Breast epithelium (tissue), 4 donors: ENCODE data around the gene CNPPD1. TPM values are rescaled to one million over a fixed set of nuclear protein-coding genes. Genes with fewer than 3 reads are reported as not detected.

Experiments
- DNase-seq, 2 donors: peaks; one replicate each; pipeline ENCODE4 v3.0.0-alpha.2; 2019; ENCODE audit warnings: low spot score in 2 of 2
- H3K27ac ChIP-seq, 2 donors: fragments of 200-600 bp; sonication (generic) in 1 of 2; one replicate each; pipeline ENCODE4 v1.5.1; 2016 to 2019; ENCODE audit warnings: mild to moderate bottlenecking in 1 of 2
- H3K27me3 ChIP-seq, 2 donors: fragments of 200-600 bp; sonication (generic) in 1 of 2; one replicate each; pipeline versions ENCODE4 v1.5.1 to v1.6.0; 2017 to 2019; ENCODE audit warnings: control low read depth in 1 of 2, mild to moderate bottlenecking in 1 of 2
- H3K36me3 ChIP-seq: fragments of 200-600 bp; one replicate; pipeline ENCODE4 v1.5.1; 2019
- H3K4me1 ChIP-seq, 2 donors: fragments of 200-600 bp; sonication (generic); one replicate each; pipeline ENCODE4 v1.5.1; 2016 to 2019; ENCODE audit warnings: control low read depth in 1 of 2
- H3K4me3 ChIP-seq, 3 donors: fragments of 200-600 bp; sonication (generic); 1 replicate in 2 of 3; 2 replicates in 1 of 3; pipeline ENCODE4 v1.5.1; 2016 to 2019; ENCODE audit warnings: mild to moderate bottlenecking in 3 of 3, moderate library complexity in 2 of 3
- H3K9me3 ChIP-seq, 2 donors: fragments of 200-600 bp; sonication (generic) in 1 of 2; one replicate each; pipeline ENCODE4 v1.5.1; 2016 to 2019; ENCODE audit warnings: control low read depth in 1 of 2
- CTCF ChIP-seq, 3 donors: fragments of 450-650 bp; IDR thresholded peaks; one replicate each; pipeline ENCODE4 v1.5.1; 2016 to 2017; ENCODE audit warnings: antibody characterized with exemption in 3 of 3, mild to moderate bottlenecking in 3 of 3, moderate library complexity in 3 of 3
- POLR2A ChIP-seq: fragments of 450-650 bp; IDR thresholded peaks from one replicate; pipeline ENCODE4 v1.6.1; 2016; ENCODE audit warnings: antibody characterized with exemption, mild to moderate bottlenecking, moderate library complexity
- POLR2AphosphoS5 ChIP-seq, 3 donors: sonication (generic); formaldehyde crosslinking; IDR thresholded peaks; one replicate each; pipeline ENCODE4 v1.6.1; 2017; ENCODE audit warnings: antibody characterized with exemption in 3 of 3
- intact Hi-C: fragments of 100-400 bp; cut with DNase I; formaldehyde crosslinking; loops from one replicate; pipeline ENCODE4 v1.15.1; 2023; ENCODE audit warnings: low total_unique reads
- total RNA-seq, 3 donors: library from RNA; depleted of rRNA; stranded (reverse); fragments of >200 nt; gene quantifications; one replicate each; pipeline ENCODE4 v1.1.0, GENCODE V29; 2016

The CNPPD1 gene
- total RNA-seq, 3 donors from 2014 or later = 37.0 to 60.3 (median 37.2) TPM

GRCh38 chr2:219169930-219170654, 6.6 kb downstream of the CNPPD1 start, which contains the start of gene SLC23A3:
Gene SLC23A3 (minus strand): TSS chr2:219170029. CDS start chr2:219169984, 45 bp downstream.
- Histone ChIP-seq H3K27ac (peak within 1 kb of the TSS in 1 of 2 donors; percentile 71), H3K9me3 (no peaks in the 10 kb centered on the region)

GRCh38 chr2:219168932-219169331, 7.8 kb downstream of the CNPPD1 start:
- no peak for DNase-seq
- intact Hi-C loops = no loop called here
- TF ChIP-seq POLR2A (no peak), CTCF (IDR thresholded peaks at IDR 0.05) (no peak), POLR2AphosphoS5 (IDR thresholded peaks at IDR 0.05) (no peak)

More at GRCh38 chr2:219169930-219170654, 6.6 kb downstream of the CNPPD1 start, which contains the start of gene SLC23A3:
- TF ChIP-seq POLR2AphosphoS5 (IDR thresholded peaks at IDR 0.05) (no peak), CTCF (IDR thresholded peaks at IDR 0.05) (no peak), POLR2A (no peak)
- Histone ChIP-seq H3K4me1 (no peaks in the 10 kb centered on the region), H3K27me3 (no peaks in the 10 kb centered on the region), H3K4me3 (no peak within 1 kb of the TSS), H3K36me3 (no peaks in the 10 kb centered on the region)
- DNase-seq = no peak
- intact Hi-C loops = loop anchor here (10.0 kb wide), 1 partner anchor 515 kb away; no protein-coding TSS in a partner anchor

GRCh38 chr2:219168526-219168925, 8.2 kb downstream of the CNPPD1 start:
- Histone ChIP-seq H3K4me3 (no peak overlapping the region), H3K27me3 (no peaks in the 10 kb centered on the region), H3K4me1 (no peaks in the 10 kb centered on the region), H3K9me3 (no peaks in the 10 kb centered on the region), H3K36me3 (no peaks in the 10 kb centered on the region), H3K27ac (no peak overlapping the region)
- TF ChIP-seq POLR2AphosphoS5 (IDR thresholded peaks at IDR 0.05) (no peak), CTCF (IDR thresholded peaks at IDR 0.05) (no peak), POLR2A (no peak)
- intact Hi-C loops = no loop called here
- no peak for DNase-seq

More at GRCh38 chr2:219168932-219169331, 7.8 kb downstream of the CNPPD1 start:
- no peaks in the 10 kb centered on the region for H3K27me3 ChIP-seq
- no peaks in the 10 kb centered on the region for H3K4me1 ChIP-seq
- H3K4me3 ChIP-seq = no peak overlapping the region
- no peaks in the 10 kb centered on the region for H3K36me3 ChIP-seq
- no peaks in the 10 kb centered on the region for H3K9me3 ChIP-seq
- no peak overlapping the region for H3K27ac ChIP-seq

- TF ChIP-seq CTCF (IDR thresholded peaks at IDR 0.05) = no peak
- no peak for TF ChIP-seq POLR2A
- TF ChIP-seq POLR2AphosphoS5 (IDR thresholded peaks at IDR 0.05) = no peak
- Histone ChIP-seq H3K36me3 (no peaks in the 10 kb centered on the region), H3K9me3 (no peaks in the 10 kb centered on the region), H3K27me3 (no peaks in the 10 kb centered on the region), H3K27ac (no peak overlapping the region), H3K4me3 (no peak overlapping the region), H3K4me1 (no peaks in the 10 kb centered on the region)
- no peak for DNase-seq
- intact Hi-C loops = no loop called here
These were observed 8.7 kb downstream of the CNPPD1 start for GRCh38 chr2:219167997-219168396.
